GM18867 (cell line): ENCODE results near the gene CHRNB1.

ENCODE experiments used
- ATAC-seq: cut with Tn5 transposase; IDR thresholded peaks from one replicate; pipeline ENCODE4 v1.9.1; 2021; ENCODE audit warnings: mild to moderate bottlenecking, moderate library complexity; ENCODE audit not compliant: unreplicated experiment

CHRNB1 gene

GRCh38 chr17:7444682-7445618, at the start of gene CHRNB1:
CHRNB1 (plus strand) TSS chr17:7445061; CDS start chr17:7445128, 67 bp downstream.
- ATAC-seq = no peak

- no peak for ATAC-seq
Observed at GRCh38 chr17:7396147-7396546, 48.7 kb upstream of the CHRNB1 start.

GRCh38 chr17:7398612-7399011, 46.2 kb upstream of the CHRNB1 start:
- ATAC-seq = no peak

- ATAC-seq = no peak
Observed at GRCh38 chr17:7403043-7403726, 41.7 kb upstream of the CHRNB1 start.

- ATAC-seq = no peak
Observed at GRCh38 chr17:7403727-7403976, 41.2 kb upstream of the CHRNB1 start.

- ATAC-seq = peak; percentile 90
Observed at GRCh38 chr17:7403977-7404736, 40.7 kb upstream of the CHRNB1 start, which contains the start of gene TMEM256. TMEM256 (minus strand) TSS chr17:7404097; CDS start chr17:7404084, 13 bp downstream.

- peak; percentile 20 for ATAC-seq
Observed at GRCh38 chr17:7404737-7405349, 40.0 kb upstream of the CHRNB1 start.

GRCh38 chr17:7405350-7406234, 39.3 kb upstream of the CHRNB1 start:
- no peak for ATAC-seq

- ATAC-seq = no peak
Observed at GRCh38 chr17:7406235-7406825, 38.5 kb upstream of the CHRNB1 start.

- ATAC-seq = no peak
Observed at GRCh38 chr17:7407082-7407481, 37.8 kb upstream of the CHRNB1 start.

- no peak for ATAC-seq
Observed at GRCh38 chr17:7407485-7408251, 37.2 kb upstream of the CHRNB1 start, which contains the start of gene NLGN2. NLGN2 (plus strand) TSS chr17:7407845; CDS start chr17:7408256, 411 bp downstream.

- no peak for ATAC-seq
Observed at GRCh38 chr17:7408252-7408727, 36.6 kb upstream of the CHRNB1 start.

GRCh38 chr17:7408863-7409262, 36.0 kb upstream of the CHRNB1 start:
- no peak for ATAC-seq

GRCh38 chr17:7409716-7410115, 35.1 kb upstream of the CHRNB1 start:
- ATAC-seq = no peak

- no peak for ATAC-seq
Observed at GRCh38 chr17:7410634-7411426, 34.0 kb upstream of the CHRNB1 start.

GRCh38 chr17:7411427-7411750, 33.5 kb upstream of the CHRNB1 start:
- no peak for ATAC-seq

GRCh38 chr17:7413346-7413985, 31.4 kb upstream of the CHRNB1 start:
- ATAC-seq = no peak
